Activated CD8-positive, alpha-beta memory T cell treated with anti-CD3 and anti-CD28 coated beads, Interleukin-2, amount 50 U/mL, for 4 hours (primary cell): ENCODE measurements around the gene SLC38A9.
"Not testable (repeated sequence)": the region's sequence is repeated elsewhere in the genome, so short reads cannot be mapped to it uniquely, and the experiment has no call there.

Source experiments
- DNase-seq: peaks from one replicate; pipeline ENCODE4 v3.0.0-alpha.2; 2020

SLC38A9 gene

GRCh38 chr5:55702598-55703345 lies 9.4 kb downstream of the SLC38A9 start:
- no peak for DNase-seq

- DNase-seq = no peak
Measured at GRCh38 chr5:55701462-55702103, 10.5 kb downstream of the SLC38A9 start.

GRCh38 chr5:55700745-55701144 lies 11.4 kb downstream of the SLC38A9 start:
- no peak for DNase-seq

- no peak for DNase-seq
Measured at GRCh38 chr5:55699041-55699688, 13.0 kb downstream of the SLC38A9 start.

- not testable (repeated sequence) for DNase-seq
Measured at GRCh38 chr5:55696704-55697103, 15.4 kb downstream of the SLC38A9 start.

GRCh38 chr5:55694152-55694830 lies 17.8 kb downstream of the SLC38A9 start:
- no peak for DNase-seq

- no peak for DNase-seq
Measured at GRCh38 chr5:55692509-55692908, 19.6 kb downstream of the SLC38A9 start.

GRCh38 chr5:55692106-55692417 lies 20.1 kb downstream of the SLC38A9 start:
- DNase-seq = no peak

- no peak for DNase-seq
Measured at GRCh38 chr5:55691265-55692105, 20.6 kb downstream of the SLC38A9 start.

- DNase-seq = no peak
Measured at GRCh38 chr5:55682071-55682470, 30.1 kb downstream of the SLC38A9 start.

GRCh38 chr5:55681301-55681700 lies 30.8 kb downstream of the SLC38A9 start:
- DNase-seq = no peak

GRCh38 chr5:55680353-55680752 lies 31.8 kb downstream of the SLC38A9 start:
- DNase-seq = no peak

GRCh38 chr5:55679556-55679955 lies 32.6 kb downstream of the SLC38A9 start:
- no peak for DNase-seq

GRCh38 chr5:55675119-55675518 lies 37.0 kb downstream of the SLC38A9 start:
- no peak for DNase-seq

GRCh38 chr5:55674340-55674739 lies 37.8 kb downstream of the SLC38A9 start:
- no peak for DNase-seq

- no peak for DNase-seq
Measured at GRCh38 chr5:55672477-55672911, 39.6 kb downstream of the SLC38A9 start.

GRCh38 chr5:55671975-55672374 lies 40.1 kb downstream of the SLC38A9 start:
- DNase-seq = no peak

GRCh38 chr5:55668356-55668755 lies 43.8 kb downstream of the SLC38A9 start:
- DNase-seq = no peak

GRCh38 chr5:55667938-55668337 lies 44.2 kb downstream of the SLC38A9 start:
- DNase-seq = no peak

- DNase-seq = no peak
Measured at GRCh38 chr5:55665065-55665464, 47.1 kb downstream of the SLC38A9 start.

- DNase-seq = no peak
Measured at GRCh38 chr5:55657443-55657842, 54.7 kb downstream of the SLC38A9 start.

GRCh38 chr5:55650386-55650785 lies 61.7 kb downstream of the SLC38A9 start:
- DNase-seq = no peak

- no peak for DNase-seq
Measured at GRCh38 chr5:55649963-55650362, 62.2 kb downstream of the SLC38A9 start.
